ENCODE data around the gene FBLN1. TPM values are rescaled to one million over a fixed set of nuclear protein-coding genes. Genes with fewer than 3 reads are reported as not detected.

Gene FBLN1
- total and polyA plus RNA-seq, 2 donors (not counting 3 experiments of a cell fraction or from before 2014, with no cell fraction given) = 1.2 to 4.0 TPM

DNA sequence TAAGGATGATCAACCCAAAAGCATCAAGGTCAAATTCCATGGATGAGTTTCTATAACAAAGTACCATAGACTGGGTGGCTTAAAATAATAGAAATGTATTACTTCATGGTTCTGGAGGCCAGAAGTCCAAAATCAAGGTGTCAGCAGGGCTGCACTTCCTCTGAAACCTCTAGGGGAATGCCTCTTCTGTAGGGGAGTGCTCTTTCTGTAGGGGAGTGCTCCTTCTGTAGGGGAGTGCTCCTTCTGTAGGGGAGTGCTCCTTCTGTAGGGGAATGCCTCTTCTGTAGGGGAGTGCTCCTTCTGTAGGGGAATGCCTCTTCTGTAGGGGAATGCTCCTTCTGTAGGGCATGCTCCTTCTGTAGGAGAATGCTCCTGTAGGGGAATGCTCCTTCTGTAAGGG, 65.5 kb downstream of the FBLN1 start:
- dilution Hi-C loops (cut with MboI; ENCODE audit: extremely low pct_ligation_motif_present, low sequenced_read_pairs) (no loop called here), intact Hi-C loops (cut with micrococcal nuclease) (no loop called here)
- Histone ChIP-seq H3K27ac (ENCODE audit: insufficient read depth, low read depth, low read length) (no peak overlapping the region), H2AFZ (ENCODE audit: low read depth, low read length) (no peak overlapping the region), H3K9me1 (replicated peaks; ENCODE audit: control insufficient read depth, extremely low read depth, insufficient read depth, low read length) (no peaks in the 10 kb centered on the region), H3K4me3 (replicated peaks in 1 of 3; ENCODE audit: insufficient read depth in 1 of 3, low read depth in 1 of 3, low read length in 3 of 3) (no peak overlapping the region), H3K9me3 (replicated peaks; ENCODE audit: control insufficient read depth, insufficient read depth, low read length) (no peaks in the 10 kb centered on the region), H3K79me2 (ENCODE audit: control insufficient read depth, insufficient read depth, low read length) (no peaks in the 10 kb centered on the region), H3K27me3 (ENCODE audit: control insufficient read depth in 2 of 2, insufficient read depth in 2 of 2, low read length in 2 of 2) (peaks cover 0 to 7% of the 10 kb centered on the region in 2 experiments), H3K9ac (replicated peaks; ENCODE audit: extremely low read depth, insufficient read depth, low read length) (no peak overlapping the region), H3K36me3 (ENCODE audit: control insufficient read depth in 2 of 2, extremely low read depth in 1 of 2, insufficient read depth in 2 of 2, low read length in 2 of 2) (no peaks in the 10 kb centered on the region), H3K4me1 (ENCODE audit: control insufficient read depth, extremely low read depth, insufficient read depth, low read length) (no peaks in the 10 kb centered on the region), H4K20me1 (replicated peaks; ENCODE audit: control insufficient read depth, extremely low read depth, insufficient read depth, low read length) (no peaks in the 10 kb centered on the region), H3K4me2 (ENCODE audit: insufficient read depth, low read length) (no peak overlapping the region)
- TF ChIP-seq, protein P1, sequence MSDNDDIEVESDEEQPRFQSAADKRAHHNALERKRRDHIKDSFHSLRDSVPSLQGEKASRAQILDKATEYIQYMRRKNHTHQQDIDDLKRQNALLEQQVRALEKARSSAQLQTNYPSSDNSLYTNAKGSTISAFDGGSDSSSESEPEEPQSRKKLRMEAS (IDR thresholded peaks at IDR 0.05; ENCODE audit: insufficient read depth, insufficient read length) = no peak
- TF ChIP-seq MYC (IDR thresholded peaks at IDR 0.05; ENCODE audit: low read depth, low read length) = no peak
- no peak for TF ChIP-seq POLR2AphosphoS5 (IDR thresholded peaks at IDR 0.05; ENCODE audit: insufficient read depth, low read depth, low read length)
- no peak for TF ChIP-seq EZH2 (IDR thresholded peaks at IDR 0.05; ENCODE audit: borderline replicate concordance, low read depth, low read length, severe bottlenecking)
- no peak for TF ChIP-seq FOS (IDR thresholded peaks at IDR 0.05; ENCODE audit: borderline replicate concordance, insufficient read depth, low read length)
- TF ChIP-seq JUN (IDR thresholded peaks at IDR 0.05; ENCODE audit: borderline replicate concordance, insufficient read depth, insufficient read length, low read depth) = no peak
- TF ChIP-seq POLR2A (IDR thresholded peaks at IDR 0.05; ENCODE audit: low read depth, low read length) = no peak
- TF ChIP-seq, protein P2, sequence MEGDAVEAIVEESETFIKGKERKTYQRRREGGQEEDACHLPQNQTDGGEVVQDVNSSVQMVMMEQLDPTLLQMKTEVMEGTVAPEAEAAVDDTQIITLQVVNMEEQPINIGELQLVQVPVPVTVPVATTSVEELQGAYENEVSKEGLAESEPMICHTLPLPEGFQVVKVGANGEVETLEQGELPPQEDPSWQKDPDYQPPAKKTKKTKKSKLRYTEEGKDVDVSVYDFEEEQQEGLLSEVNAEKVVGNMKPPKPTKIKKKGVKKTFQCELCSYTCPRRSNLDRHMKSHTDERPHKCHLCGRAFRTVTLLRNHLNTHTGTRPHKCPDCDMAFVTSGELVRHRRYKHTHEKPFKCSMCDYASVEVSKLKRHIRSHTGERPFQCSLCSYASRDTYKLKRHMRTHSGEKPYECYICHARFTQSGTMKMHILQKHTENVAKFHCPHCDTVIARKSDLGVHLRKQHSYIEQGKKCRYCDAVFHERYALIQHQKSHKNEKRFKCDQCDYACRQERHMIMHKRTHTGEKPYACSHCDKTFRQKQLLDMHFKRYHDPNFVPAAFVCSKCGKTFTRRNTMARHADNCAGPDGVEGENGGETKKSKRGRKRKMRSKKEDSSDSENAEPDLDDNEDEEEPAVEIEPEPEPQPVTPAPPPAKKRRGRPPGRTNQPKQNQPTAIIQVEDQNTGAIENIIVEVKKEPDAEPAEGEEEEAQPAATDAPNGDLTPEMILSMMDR (IDR thresholded peaks at IDR 0.05; ENCODE audit: extremely low read depth in 1 of 2, insufficient read depth in 1 of 2, low read depth in 1 of 2, low read length in 2 of 2) = no peak
- TF ChIP-seq GATA2 (IDR thresholded peaks at IDR 0.05; ENCODE audit: insufficient read depth, insufficient read length, low read depth, low read length) = no peak
- no TSS peak for BruUV-seq (replicated peaks)
- DNase-seq (ENCODE audit: low read depth, low spot score) (no peak), FAIRE-seq (no peak)
- ChIA-PET POLR2A (no interaction called here), CTCF (interaction anchor here (1.4 kb wide), 1 partner anchor 296 kb away, joined by 4 read pairs; no protein-coding TSS in a partner anchor)

Measured in endothelial cell of umbilical vein (primary cell).